B cell (primary cell): ENCODE results near the gene GRIK3.

Source experiments
- EZH2 ChIP-seq: IDR thresholded peaks from 2 replicates; pipeline ENCODE4 v1.6.1; 2012; ENCODE audit warnings: borderline replicate concordance, low read depth, mild to moderate bottlenecking, moderate library complexity, low read length; ENCODE audit not compliant: insufficient read depth, poor library complexity, severe bottlenecking
- TF ChIP-seq, protein P1 (sequence below): fragments of 200-600 bp; IDR thresholded peaks from one replicate; pipeline ENCODE4 v1.8.0; 2022; ENCODE audit warnings: antibody characterized with exemption, mild to moderate bottlenecking

DNA sequence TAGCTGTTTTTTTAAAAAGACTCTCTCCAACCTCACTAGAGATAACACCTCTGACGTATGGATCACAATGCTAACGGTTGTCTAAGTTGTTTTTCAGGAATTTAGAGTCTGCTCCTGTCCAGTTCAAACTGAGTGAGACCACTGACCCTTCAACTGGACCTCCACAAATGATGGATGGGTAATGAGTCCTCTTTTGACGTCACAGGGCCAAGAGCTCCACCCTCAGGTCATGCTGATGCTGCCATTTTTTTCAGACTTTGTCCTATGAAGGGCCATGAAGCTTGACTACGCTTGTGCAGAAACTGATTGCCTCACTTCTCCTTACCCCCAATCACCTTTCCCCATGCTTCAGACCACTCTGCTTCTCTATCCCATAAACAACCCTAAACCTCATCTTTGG, 16.6 kb downstream of the GRIK3 start:
- TF ChIP-seq, protein P1, sequence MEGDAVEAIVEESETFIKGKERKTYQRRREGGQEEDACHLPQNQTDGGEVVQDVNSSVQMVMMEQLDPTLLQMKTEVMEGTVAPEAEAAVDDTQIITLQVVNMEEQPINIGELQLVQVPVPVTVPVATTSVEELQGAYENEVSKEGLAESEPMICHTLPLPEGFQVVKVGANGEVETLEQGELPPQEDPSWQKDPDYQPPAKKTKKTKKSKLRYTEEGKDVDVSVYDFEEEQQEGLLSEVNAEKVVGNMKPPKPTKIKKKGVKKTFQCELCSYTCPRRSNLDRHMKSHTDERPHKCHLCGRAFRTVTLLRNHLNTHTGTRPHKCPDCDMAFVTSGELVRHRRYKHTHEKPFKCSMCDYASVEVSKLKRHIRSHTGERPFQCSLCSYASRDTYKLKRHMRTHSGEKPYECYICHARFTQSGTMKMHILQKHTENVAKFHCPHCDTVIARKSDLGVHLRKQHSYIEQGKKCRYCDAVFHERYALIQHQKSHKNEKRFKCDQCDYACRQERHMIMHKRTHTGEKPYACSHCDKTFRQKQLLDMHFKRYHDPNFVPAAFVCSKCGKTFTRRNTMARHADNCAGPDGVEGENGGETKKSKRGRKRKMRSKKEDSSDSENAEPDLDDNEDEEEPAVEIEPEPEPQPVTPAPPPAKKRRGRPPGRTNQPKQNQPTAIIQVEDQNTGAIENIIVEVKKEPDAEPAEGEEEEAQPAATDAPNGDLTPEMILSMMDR: no peak
- TF ChIP-seq EZH2: no peak
